CD4-positive, alpha-beta memory T cell (primary cell): ENCODE measurements around the gene STOX2. TPM values are rescaled to one million over a fixed set of nuclear protein-coding genes. Genes with fewer than 3 reads are reported as not detected.
A peak's percentile ranks its signal among the peaks of the same experiment; 100 is the strongest.

Experiments
- CTCF ChIA-PET: fragments of 350-600 bp; sonication (Branson Sonifier 250); formaldehyde crosslinking; loops from one replicate; lab custom pipeline; 2021; ENCODE audit warnings: inconsistent platforms; ENCODE audit not compliant: partially characterized antibody; lab: Charles Lee
- POLR2A ChIA-PET: fragments of 350-600 bp; sonication (Branson Sonifier 250); formaldehyde crosslinking; loops from one replicate; lab custom pipeline; 2021; ENCODE audit not compliant: partially characterized antibody; lab: Charles Lee
- DNase-seq, 5 donors: peaks; one replicate each; pipeline versions ENCODE4 v3.0.0 to v3.0.0-alpha.2; 2020 to 2022; ENCODE audit warnings: mixed read lengths in 1 of 5
- H3K27ac ChIP-seq: one replicate; pipeline ENCODE4 v1.7.0; 2013; ENCODE audit warnings: low read depth, low read length
- H3K27me3 ChIP-seq: 2 replicates; pipeline ENCODE4 v1.7.0; 2013; ENCODE audit warnings: mild to moderate bottlenecking, low read length, moderate library complexity; ENCODE audit not compliant: insufficient read depth
- H3K36me3 ChIP-seq: 2 replicates; pipeline ENCODE4 v1.7.0; 2013; ENCODE audit warnings: mild to moderate bottlenecking, low read length, moderate library complexity; ENCODE audit not compliant: insufficient read depth
- H3K4me1 ChIP-seq: 2 replicates; pipeline ENCODE4 v1.7.0; 2013; ENCODE audit warnings: mild to moderate bottlenecking, low read length, moderate library complexity; ENCODE audit not compliant: insufficient read depth
- H3K4me3 ChIP-seq, 2 donors: one replicate each; pipeline ENCODE4 v1.7.0; 2013; ENCODE audit warnings: low read length in 2 of 2, mild to moderate bottlenecking in 1 of 2
- H3K9me3 ChIP-seq, 2 donors: one replicate each; pipeline ENCODE4 v1.7.0; 2013; ENCODE audit warnings: low read length in 2 of 2, control low read depth in 1 of 2; ENCODE audit not compliant: control insufficient read depth in 1 of 2
- H3K27ac Mint-ChIP-seq, 7 donors: one replicate each; pipeline ENCODE4 v1.8.0; 2020 to 2021; ENCODE audit warnings: mixed read lengths in 7 of 7, mild to moderate bottlenecking in 6 of 7, inconsistent platforms in 3 of 7, moderate library complexity in 3 of 7
- H3K27me3 Mint-ChIP-seq, 2 donors: one replicate each; pipeline ENCODE4 v1.8.0; 2020 to 2021; ENCODE audit warnings: mixed read lengths in 2 of 2
- H3K36me3 Mint-ChIP-seq, 2 donors: one replicate each; pipeline ENCODE4 v1.8.0; 2020 to 2021; ENCODE audit warnings: mixed read lengths in 2 of 2, inconsistent platforms in 1 of 2, mild to moderate bottlenecking in 1 of 2
- H3K4me1 Mint-ChIP-seq, 4 donors: one replicate each; pipeline ENCODE4 v1.8.0; 2020 to 2021; ENCODE audit warnings: mixed read lengths in 4 of 4, mild to moderate bottlenecking in 1 of 4
- H3K4me3 Mint-ChIP-seq, 8 donors: one replicate each; pipeline ENCODE4 v1.8.0; 2020 to 2021; ENCODE audit warnings: mixed read lengths in 8 of 8, mild to moderate bottlenecking in 7 of 8, moderate library complexity in 6 of 8, inconsistent platforms in 3 of 8
- H3K9me3 Mint-ChIP-seq, 8 donors: one replicate each; pipeline ENCODE4 v1.8.0; 2020 to 2021; ENCODE audit warnings: mixed read lengths in 8 of 8, mild to moderate bottlenecking in 5 of 8, inconsistent platforms in 3 of 8, moderate library complexity in 1 of 8
- intact Hi-C: fragments of 100-400 bp; cut with micrococcal nuclease; formaldehyde crosslinking; loops from one replicate; pipeline ENCODE4 v1.15.1; 2023
- polyA plus RNA-seq, 2 donors: library from polyadenylated mRNA; unstranded; fragments of 300-500 nt; fragmentation: Illumina TruSeq; gene quantifications; one replicate each; pipeline ENCODE4 v1.2.3, GENCODE V29; 2021
- total RNA-seq, 2 experiments: library from RNA; stranded (reverse); gene quantifications; one replicate each; pipeline ENCODE4 v1.2.3, GENCODE V29; 2021

STOX2 gene
- total and polyA plus RNA-seq, 4 experiments from 2014 or later: not detected

DNA sequence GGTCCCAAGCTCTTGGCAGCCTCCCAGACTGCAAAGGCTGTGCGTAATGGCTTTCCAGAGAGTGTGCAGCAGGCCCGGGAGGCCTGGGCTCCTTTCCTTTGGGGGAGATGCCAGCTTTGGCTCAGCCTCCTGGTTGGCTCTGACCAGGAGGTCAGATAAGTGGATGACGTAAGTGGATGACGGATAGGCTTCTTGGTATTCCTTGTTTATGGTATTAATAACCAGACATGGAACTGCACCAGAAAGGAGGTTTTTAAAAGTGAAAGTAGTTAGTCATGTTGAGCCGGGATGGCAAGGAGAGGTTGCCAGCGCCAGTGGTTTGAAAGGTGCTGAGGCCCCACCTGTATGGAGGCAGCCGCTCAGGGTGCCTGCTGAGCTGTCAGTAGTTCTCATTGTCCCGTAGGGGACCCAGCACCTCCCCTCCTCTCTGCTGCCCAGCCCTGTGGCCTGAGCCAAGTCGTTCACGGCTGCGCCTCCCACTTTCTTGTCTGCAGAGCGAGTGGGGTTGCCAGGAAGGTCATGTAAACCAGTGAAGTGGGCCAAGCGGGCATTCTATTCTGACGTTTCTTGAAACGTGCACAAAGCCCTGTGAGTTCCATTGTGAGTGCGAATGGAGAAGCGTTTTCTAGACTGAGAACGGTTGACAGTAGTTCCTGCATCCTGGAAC, 28.7 kb upstream of the STOX2 start:
- intact Hi-C loops: no loop called here
- no peaks in the 10 kb centered on the region for H3K27me3 ChIP-seq
- no peaks in the 10 kb centered on the region for H3K9me3 ChIP-seq
- Mint-ChIP-seq H3K4me1 (peaks cover 0 to 5% (median 0%) of the 10 kb centered on the region in 4 donors), H3K36me3 (no peaks in the 10 kb centered on the region), H3K27me3 (peaks cover 2 to 3% of the 10 kb centered on the region in 2 donors), H3K9me3 (peaks cover 0 to 3% (median 0%) of the 10 kb centered on the region in 8 donors), H3K27ac (no peak overlapping the region), H3K4me3 (peak overlapping the region in 1 of 8 donors; percentile 15)
- ChIA-PET CTCF (interaction anchor here (1.1 kb wide), 1 partner anchor 15 kb away, joined by 3 read pairs; no protein-coding TSS in a partner anchor), POLR2A (no interaction called here)
- no peak overlapping the region for H3K27ac ChIP-seq
- no peak for DNase-seq
- no peaks in the 10 kb centered on the region for H3K4me1 ChIP-seq
- no peaks in the 10 kb centered on the region for H3K36me3 ChIP-seq
- no peak overlapping the region for H3K4me3 ChIP-seq

DNA sequence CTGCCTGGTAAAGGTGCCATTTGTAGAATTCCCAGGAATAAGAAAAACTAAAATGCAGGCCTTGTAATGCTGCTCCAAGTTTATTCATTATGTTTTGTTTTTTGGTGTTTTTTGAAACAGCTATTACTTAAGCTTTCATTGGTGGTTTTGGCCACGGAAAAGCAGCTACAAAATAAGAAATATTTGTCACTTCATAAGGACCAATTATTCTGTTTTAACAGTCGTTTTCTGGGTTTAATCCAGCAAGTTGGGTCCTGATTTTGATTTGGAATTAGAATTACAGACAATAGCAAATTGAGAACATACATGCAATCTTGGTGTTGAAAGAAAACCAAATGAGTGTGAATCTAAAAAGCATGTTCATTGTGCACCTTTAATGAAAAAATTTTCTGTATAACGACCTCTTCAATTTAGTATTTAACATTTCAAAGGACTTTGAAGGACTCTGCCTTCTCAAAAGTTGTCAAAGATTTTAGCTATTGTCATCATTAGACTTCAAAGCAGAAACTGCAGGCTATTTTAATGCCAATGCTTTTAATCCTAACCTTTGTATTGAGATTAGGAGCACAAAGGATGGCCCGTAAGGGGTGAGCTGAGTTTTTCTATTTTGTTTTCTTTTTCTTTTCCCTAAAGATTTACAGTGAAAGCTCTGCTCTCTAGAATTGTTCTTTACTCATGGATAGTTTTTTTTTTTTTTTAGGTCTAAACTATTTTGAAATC, 26.7 kb upstream of the STOX2 start:
- intact Hi-C loops: no loop called here
- no peaks in the 10 kb centered on the region for H3K27me3 ChIP-seq
- H3K4me1 ChIP-seq: no peaks in the 10 kb centered on the region
- peaks cover 0 to 5% (median 0%) of the 10 kb centered on the region in 4 donors for H3K4me1 Mint-ChIP-seq
- no peak for DNase-seq
- no peak overlapping the region for H3K27ac Mint-ChIP-seq
- H3K4me3 ChIP-seq: no peak overlapping the region
- no peaks in the 10 kb centered on the region for H3K36me3 ChIP-seq
- POLR2A ChIA-PET: no interaction called here
- no peak overlapping the region for H3K27ac ChIP-seq
- H3K36me3 Mint-ChIP-seq: no peaks in the 10 kb centered on the region
- H3K27me3 Mint-ChIP-seq: peaks cover 3 to 4% of the 10 kb centered on the region in 2 donors
- H3K4me3 Mint-ChIP-seq: no peak overlapping the region
- peaks cover 0 to 1% (median 0%) of the 10 kb centered on the region in 8 donors for H3K9me3 Mint-ChIP-seq
- no peaks in the 10 kb centered on the region for H3K9me3 ChIP-seq
- CTCF ChIA-PET: no interaction called here

DNA sequence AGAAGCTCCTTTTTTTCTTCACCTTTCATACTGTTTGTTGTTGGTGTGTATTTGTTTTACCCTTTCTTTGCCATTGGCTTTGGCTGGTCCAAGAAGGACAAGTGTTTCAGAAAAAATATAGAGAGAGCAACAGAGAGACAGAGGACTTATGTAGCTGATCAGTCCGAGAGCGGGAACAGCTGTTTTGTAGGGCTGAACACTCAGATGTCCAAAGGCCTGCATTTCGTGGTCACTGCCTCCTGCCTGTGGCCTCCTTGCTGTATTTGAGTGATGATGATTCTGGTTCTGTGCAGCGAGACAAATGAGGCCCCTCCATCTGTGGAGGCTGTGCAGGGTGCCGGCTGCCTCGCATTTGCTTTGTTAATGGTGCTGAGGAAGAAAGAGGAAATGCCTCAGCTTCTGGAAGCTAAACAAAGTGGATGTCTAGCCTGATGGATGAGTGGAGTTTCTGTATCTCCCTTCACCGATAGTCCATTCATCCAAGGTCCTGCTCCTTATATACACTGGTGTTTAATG, 19.8 kb upstream of the STOX2 start:
- POLR2A ChIA-PET: no interaction called here
- no peaks in the 10 kb centered on the region for H3K9me3 ChIP-seq
- CTCF ChIA-PET: interaction anchor here (1.2 kb wide), 1 partner anchor 19 kb away, joined by 3 read pairs; no protein-coding TSS in a partner anchor

DNA sequence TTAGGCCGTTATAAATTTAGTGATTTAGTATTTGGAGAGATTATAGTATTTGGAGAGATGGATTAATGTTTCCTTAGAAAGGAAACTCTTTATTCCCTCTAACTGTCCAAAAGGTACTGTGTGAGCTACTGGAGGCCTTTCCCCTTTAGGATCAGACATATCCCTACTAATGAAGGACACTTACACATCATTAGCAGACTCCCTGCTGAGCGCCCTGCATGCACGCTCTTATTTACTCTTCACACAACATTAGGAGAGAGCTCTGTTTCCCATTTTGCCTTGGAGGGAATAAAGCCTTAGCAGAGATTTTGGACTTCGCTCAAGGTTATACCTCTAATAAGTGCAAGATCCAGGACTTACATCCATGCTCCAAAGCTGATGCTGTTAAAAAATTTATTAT, 17.8 kb upstream of the STOX2 start:
- no peak for DNase-seq
- no peak overlapping the region for H3K27ac Mint-ChIP-seq
- H3K9me3 Mint-ChIP-seq: peaks cover 0 to 1% (median 0%) of the 10 kb centered on the region in 8 donors
- Histone ChIP-seq H3K27ac (no peak overlapping the region), H3K9me3 (no peaks in the 10 kb centered on the region), H3K4me1 (no peaks in the 10 kb centered on the region), H3K27me3 (no peaks in the 10 kb centered on the region), H3K4me3 (no peak overlapping the region), H3K36me3 (no peaks in the 10 kb centered on the region)
- ChIA-PET POLR2A (no interaction called here), CTCF (no interaction called here)
- no peaks in the 10 kb centered on the region for H3K4me1 Mint-ChIP-seq
- no peaks in the 10 kb centered on the region for H3K36me3 Mint-ChIP-seq
- intact Hi-C loops: no loop called here
- peaks cover 8 to 15% of the 10 kb centered on the region in 2 donors for H3K27me3 Mint-ChIP-seq
- no peak overlapping the region for H3K4me3 Mint-ChIP-seq

More for the DNA sequence above, 19.8 kb upstream of the STOX2 start:
- H3K9me3 Mint-ChIP-seq: peaks cover 0 to 3% (median 0%) of the 10 kb centered on the region in 8 donors
- H3K27me3 Mint-ChIP-seq: peaks cover 6 to 12% of the 10 kb centered on the region in 2 donors
- no peaks in the 10 kb centered on the region for H3K4me1 ChIP-seq
- no peak overlapping the region for H3K27ac ChIP-seq
- intact Hi-C loops: no loop called here
- no peaks in the 10 kb centered on the region for H3K36me3 Mint-ChIP-seq
- no peaks in the 10 kb centered on the region for H3K27me3 ChIP-seq
- H3K4me1 Mint-ChIP-seq: no peaks in the 10 kb centered on the region
- no peak overlapping the region for H3K4me3 Mint-ChIP-seq
- no peaks in the 10 kb centered on the region for H3K36me3 ChIP-seq
- no peak for DNase-seq
- H3K4me3 ChIP-seq: no peak overlapping the region
- H3K27ac Mint-ChIP-seq: no peak overlapping the region

DNA sequence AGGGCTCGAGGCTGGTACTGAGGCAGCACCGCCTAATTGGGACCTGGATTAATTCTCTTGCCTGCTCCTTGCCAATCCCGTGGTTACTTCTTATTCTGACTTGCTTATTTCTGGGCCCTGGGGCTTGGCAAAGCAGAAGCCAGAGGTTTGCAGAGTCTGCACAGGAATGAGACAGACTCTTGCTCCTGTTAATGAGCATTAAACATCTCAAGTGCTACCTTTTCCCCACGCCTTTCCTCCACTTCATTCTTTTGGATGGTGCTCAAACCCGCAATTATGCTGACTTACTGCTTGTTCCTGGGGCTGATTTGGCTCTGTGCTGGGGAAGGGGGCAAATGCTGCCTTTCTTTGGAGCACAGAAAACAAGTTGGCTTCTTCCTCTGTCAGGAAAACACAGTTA, 16.5 kb upstream of the STOX2 start:
- H3K36me3 ChIP-seq: no peaks in the 10 kb centered on the region
- Mint-ChIP-seq H3K4me1 (no peaks in the 10 kb centered on the region), H3K4me3 (no peak overlapping the region), H3K9me3 (peaks cover 0 to 3% (median 0%) of the 10 kb centered on the region in 8 donors), H3K27ac (no peak overlapping the region), H3K36me3 (no peaks in the 10 kb centered on the region), H3K27me3 (peaks cover 9 to 16% of the 10 kb centered on the region in 2 donors)
- intact Hi-C loops: no loop called here
- no peaks in the 10 kb centered on the region for H3K27me3 ChIP-seq
- H3K4me1 ChIP-seq: no peaks in the 10 kb centered on the region
- ChIA-PET CTCF (no interaction called here), POLR2A (no interaction called here)
- H3K27ac ChIP-seq: no peak overlapping the region
- H3K4me3 ChIP-seq: no peak overlapping the region
- no peaks in the 10 kb centered on the region for H3K9me3 ChIP-seq
- DNase-seq: no peak

DNA sequence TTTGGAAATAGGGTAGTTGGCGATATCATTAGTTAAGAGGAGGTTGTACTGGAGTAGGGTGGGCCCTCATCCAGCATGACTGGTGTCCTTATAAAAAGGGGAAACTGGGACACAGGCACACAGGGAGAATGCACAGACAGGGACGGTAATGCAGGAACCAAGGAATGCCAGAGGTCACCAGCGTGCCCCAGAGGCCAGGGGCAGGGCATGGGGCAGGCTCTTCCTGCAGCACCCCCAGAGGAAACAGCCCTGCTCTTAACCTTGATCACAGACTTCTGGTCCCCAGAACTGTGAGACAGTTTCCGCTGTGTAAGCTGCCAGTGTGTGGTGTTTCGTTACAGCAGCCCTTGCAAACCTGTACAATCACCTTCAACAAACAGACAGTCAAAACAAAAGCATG, 15.9 kb upstream of the STOX2 start:
- H3K4me3 Mint-ChIP-seq: no peak overlapping the region

DNA sequence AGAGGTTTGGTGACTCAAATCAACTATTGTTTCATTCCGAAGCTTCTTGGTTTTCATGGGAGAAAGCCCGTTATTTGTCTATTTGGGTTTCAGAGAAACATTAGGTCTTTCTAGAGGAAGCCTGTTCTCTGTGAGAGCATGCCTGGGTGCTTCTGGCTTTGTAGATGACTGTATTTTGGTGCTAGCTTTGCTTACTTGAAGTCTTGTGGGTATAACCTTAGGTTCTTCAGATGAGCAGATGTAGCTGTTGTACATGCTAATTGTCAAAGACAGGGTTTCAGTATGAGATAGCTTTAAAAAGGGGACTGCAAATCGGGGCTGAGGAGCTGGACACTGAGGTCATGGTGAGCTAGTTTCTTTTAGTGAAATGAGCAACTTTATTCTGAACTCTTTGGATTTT, 7.9 kb upstream of the STOX2 start:
- peaks cover 4 to 7% of the 10 kb centered on the region in 2 donors for H3K27me3 Mint-ChIP-seq
- Histone ChIP-seq H3K4me3 (no peak overlapping the region), H3K4me1 (no peaks in the 10 kb centered on the region), H3K9me3 (no peaks in the 10 kb centered on the region), H3K36me3 (no peaks in the 10 kb centered on the region), H3K27ac (no peak overlapping the region), H3K27me3 (peaks cover under 1% of the 10 kb centered on the region)
- CTCF ChIA-PET: no interaction called here
- intact Hi-C loops: no loop called here
- no peak overlapping the region for H3K4me3 Mint-ChIP-seq
- H3K36me3 Mint-ChIP-seq: no peaks in the 10 kb centered on the region
- no peaks in the 10 kb centered on the region for H3K4me1 Mint-ChIP-seq
- POLR2A ChIA-PET: no interaction called here
- H3K9me3 Mint-ChIP-seq: peaks cover 0 to 7% (median 1%) of the 10 kb centered on the region in 8 donors
- H3K27ac Mint-ChIP-seq: no peak overlapping the region
- DNase-seq: no peak

More for the DNA sequence above, 15.9 kb upstream of the STOX2 start:
- intact Hi-C loops: no loop called here
- ChIA-PET POLR2A (no interaction called here), CTCF (no interaction called here)
- Histone ChIP-seq H3K36me3 (no peaks in the 10 kb centered on the region), H3K27me3 (no peaks in the 10 kb centered on the region), H3K9me3 (no peaks in the 10 kb centered on the region), H3K27ac (no peak overlapping the region), H3K4me3 (no peak overlapping the region), H3K4me1 (no peaks in the 10 kb centered on the region)
- Mint-ChIP-seq H3K27ac (no peak overlapping the region), H3K36me3 (no peaks in the 10 kb centered on the region), H3K9me3 (peaks cover 0 to 3% (median 0%) of the 10 kb centered on the region in 8 donors), H3K4me1 (no peaks in the 10 kb centered on the region), H3K27me3 (peaks cover 9 to 16% of the 10 kb centered on the region in 2 donors)
- DNase-seq: no peak
